ENCODE data around the gene PXK. TPM values are rescaled to one million over a fixed set of nuclear protein-coding genes. Genes with fewer than 3 reads are reported as not detected.

The PXK gene
- total and polyA plus RNA-seq, 4 donors = 6.8 to 32.6 (median 16.4) TPM

GRCh38 chr3:58359621-58360020 lies 26.9 kb downstream of the PXK start:
- ATAC-seq (ENCODE audit: low FRiP score) (no peak), DNase-seq (no peak)
- intact Hi-C loops (cut with DNase I) = no loop called here
- Histone ChIP-seq H3K4me1 (ENCODE audit: control insufficient read depth in 1 of 2, insufficient read depth in 2 of 2, low read length in 2 of 2) (no peaks in the 10 kb centered on the region), H3K36me3 (ENCODE audit: control insufficient read depth in 1 of 2, insufficient read depth in 2 of 2, low read length in 1 of 2) (no peaks in the 10 kb centered on the region), H3K9me3 (ENCODE audit: control insufficient read depth, low read length) (no peaks in the 10 kb centered on the region), H3K27me3 (ENCODE audit: control insufficient read depth in 1 of 2, insufficient read depth in 2 of 2, low read length in 1 of 2) (no peaks in the 10 kb centered on the region), H3K27ac (ENCODE audit: low read depth in 1 of 2, low read length in 2 of 2) (no peak overlapping the region), H3K4me3 (ENCODE audit: low read length in 2 of 2) (no peak overlapping the region)
- WGBS, 2 donors = 94 to 96% methylated on average over 4 of the region's 4 CpGs

GRCh38 chr3:58361866-58362265 lies 29.2 kb downstream of the PXK start:
- intact Hi-C loops (cut with DNase I) = no loop called here
- Histone ChIP-seq H3K4me1 (ENCODE audit: control insufficient read depth in 1 of 2, insufficient read depth in 2 of 2, low read length in 2 of 2) (no peaks in the 10 kb centered on the region), H3K9me3 (ENCODE audit: control insufficient read depth, low read length) (no peaks in the 10 kb centered on the region), H3K4me3 (ENCODE audit: low read length in 2 of 2) (no peak overlapping the region), H3K27ac (ENCODE audit: low read depth in 1 of 2, low read length in 2 of 2) (no peak overlapping the region), H3K27me3 (ENCODE audit: control insufficient read depth in 1 of 2, insufficient read depth in 2 of 2, low read length in 1 of 2) (no peaks in the 10 kb centered on the region), H3K36me3 (ENCODE audit: control insufficient read depth in 1 of 2, insufficient read depth in 2 of 2, low read length in 1 of 2) (no peaks in the 10 kb centered on the region)
- DNase-seq (no peak), ATAC-seq (ENCODE audit: low FRiP score) (no peak)

- DNase-seq (no peak), ATAC-seq (ENCODE audit: low FRiP score) (no peak)
- WGBS, 2 donors = 93 to 95% methylated on average over 1 of the region's 1 CpG
- Histone ChIP-seq H3K27me3 (ENCODE audit: control insufficient read depth in 1 of 2, insufficient read depth in 2 of 2, low read length in 1 of 2) (no peaks in the 10 kb centered on the region), H3K4me3 (ENCODE audit: low read length in 2 of 2) (no peak overlapping the region), H3K9me3 (ENCODE audit: control insufficient read depth, low read length) (no peaks in the 10 kb centered on the region), H3K36me3 (ENCODE audit: control insufficient read depth in 1 of 2, insufficient read depth in 2 of 2, low read length in 1 of 2) (no peaks in the 10 kb centered on the region), H3K4me1 (ENCODE audit: control insufficient read depth in 1 of 2, insufficient read depth in 2 of 2, low read length in 2 of 2) (no peaks in the 10 kb centered on the region), H3K27ac (ENCODE audit: low read depth in 1 of 2, low read length in 2 of 2) (no peak overlapping the region)
- intact Hi-C loops (cut with DNase I) = no loop called here
Observed at GRCh38 chr3:58366699-58367098, 34.0 kb downstream of the PXK start.

- intact Hi-C loops (cut with DNase I) = no loop called here
- WGBS, 2 donors = 80 to 93% methylated on average over 1 of the region's 1 CpG
- no peak for ATAC-seq (ENCODE audit: low FRiP score)
- Histone ChIP-seq H3K4me1 (ENCODE audit: control insufficient read depth in 1 of 2, insufficient read depth in 2 of 2, low read length in 2 of 2) (no peaks in the 10 kb centered on the region), H3K36me3 (ENCODE audit: control insufficient read depth in 1 of 2, insufficient read depth in 2 of 2, low read length in 1 of 2) (no peaks in the 10 kb centered on the region), H3K9me3 (ENCODE audit: control insufficient read depth, low read length) (no peaks in the 10 kb centered on the region), H3K27ac (ENCODE audit: low read depth in 1 of 2, low read length in 2 of 2) (no peak overlapping the region), H3K4me3 (ENCODE audit: low read length in 2 of 2) (no peak overlapping the region), H3K27me3 (ENCODE audit: control insufficient read depth in 1 of 2, insufficient read depth in 2 of 2, low read length in 1 of 2) (no peaks in the 10 kb centered on the region)
- no peak for DNase-seq
Observed at GRCh38 chr3:58369038-58369437, 36.3 kb downstream of the PXK start.

GRCh38 chr3:58369876-58370275 lies 37.2 kb downstream of the PXK start:
- 96 to 98% methylated on average over 3 of the region's 3 CpGs for WGBS, 2 donors

GRCh38 chr3:58370407-58370806 lies 37.7 kb downstream of the PXK start:
- intact Hi-C loops (cut with DNase I) = no loop called here
- no peaks in the 10 kb centered on the region for H3K9me3 ChIP-seq (ENCODE audit: control insufficient read depth, low read length)
- 94 to 96% methylated on average over 10 of the region's 10 CpGs for WGBS, 2 donors
- no peak overlapping the region for H3K4me3 ChIP-seq (ENCODE audit: low read length in 2 of 2)
- DNase-seq (no peak), ATAC-seq (ENCODE audit: low FRiP score) (no peak)
- H3K4me1 ChIP-seq (ENCODE audit: control insufficient read depth in 1 of 2, insufficient read depth in 2 of 2, low read length in 2 of 2) = no peaks in the 10 kb centered on the region
- no peaks in the 10 kb centered on the region for H3K27me3 ChIP-seq (ENCODE audit: control insufficient read depth in 1 of 2, insufficient read depth in 2 of 2, low read length in 1 of 2)
- H3K27ac ChIP-seq (ENCODE audit: low read depth in 1 of 2, low read length in 2 of 2) = no peak overlapping the region
- H3K36me3 ChIP-seq (ENCODE audit: control insufficient read depth in 1 of 2, insufficient read depth in 2 of 2, low read length in 1 of 2) = no peaks in the 10 kb centered on the region

More at GRCh38 chr3:58369876-58370275, 37.2 kb downstream of the PXK start:
- no peak overlapping the region for H3K27ac ChIP-seq (ENCODE audit: low read depth in 1 of 2, low read length in 2 of 2)
- H3K27me3 ChIP-seq (ENCODE audit: control insufficient read depth in 1 of 2, insufficient read depth in 2 of 2, low read length in 1 of 2) = no peaks in the 10 kb centered on the region
- DNase-seq = no peak
- H3K36me3 ChIP-seq (ENCODE audit: control insufficient read depth in 1 of 2, insufficient read depth in 2 of 2, low read length in 1 of 2) = no peaks in the 10 kb centered on the region
- no peak overlapping the region for H3K4me3 ChIP-seq (ENCODE audit: low read length in 2 of 2)
- no peaks in the 10 kb centered on the region for H3K9me3 ChIP-seq (ENCODE audit: control insufficient read depth, low read length)
- no peak for ATAC-seq (ENCODE audit: low FRiP score)
- intact Hi-C loops (cut with DNase I) = no loop called here
- H3K4me1 ChIP-seq (ENCODE audit: control insufficient read depth in 1 of 2, insufficient read depth in 2 of 2, low read length in 2 of 2) = no peaks in the 10 kb centered on the region

- ATAC-seq (ENCODE audit: low FRiP score) (no peak), DNase-seq (no peak)
- no peaks in the 10 kb centered on the region for H3K36me3 ChIP-seq (ENCODE audit: control insufficient read depth in 1 of 2, insufficient read depth in 2 of 2, low read length in 1 of 2)
- no peak overlapping the region for H3K27ac ChIP-seq (ENCODE audit: low read depth in 1 of 2, low read length in 2 of 2)
- intact Hi-C loops (cut with DNase I) = no loop called here
- H3K27me3 ChIP-seq (ENCODE audit: control insufficient read depth in 1 of 2, insufficient read depth in 2 of 2, low read length in 1 of 2) = no peaks in the 10 kb centered on the region
- no peaks in the 10 kb centered on the region for H3K4me1 ChIP-seq (ENCODE audit: control insufficient read depth in 1 of 2, insufficient read depth in 2 of 2, low read length in 2 of 2)
- H3K4me3 ChIP-seq (ENCODE audit: low read length in 2 of 2) = no peak overlapping the region
- H3K9me3 ChIP-seq (ENCODE audit: control insufficient read depth, low read length) = no peaks in the 10 kb centered on the region
Observed at GRCh38 chr3:58371754-58372153, 39.1 kb downstream of the PXK start.

GRCh38 chr3:58375254-58375653 lies 42.6 kb downstream of the PXK start:
- Histone ChIP-seq H3K36me3 (ENCODE audit: control insufficient read depth in 1 of 2, insufficient read depth in 2 of 2, low read length in 1 of 2) (no peaks in the 10 kb centered on the region), H3K4me3 (ENCODE audit: low read length in 2 of 2) (no peak overlapping the region), H3K9me3 (ENCODE audit: control insufficient read depth, low read length) (no peaks in the 10 kb centered on the region), H3K27me3 (ENCODE audit: control insufficient read depth in 1 of 2, insufficient read depth in 2 of 2, low read length in 1 of 2) (no peaks in the 10 kb centered on the region), H3K27ac (ENCODE audit: low read depth in 1 of 2, low read length in 2 of 2) (no peak overlapping the region), H3K4me1 (ENCODE audit: control insufficient read depth in 1 of 2, insufficient read depth in 2 of 2, low read length in 2 of 2) (no peaks in the 10 kb centered on the region)
- DNase-seq (no peak), ATAC-seq (ENCODE audit: low FRiP score) (no peak)
- intact Hi-C loops (cut with DNase I) = no loop called here
- WGBS, 2 donors = 72 to 77% methylated on average over 5 of the region's 5 CpGs

GRCh38 chr3:58377168-58377567 lies 44.5 kb downstream of the PXK start:
- WGBS, 2 donors = 96% methylated on average over 5 of the region's 5 CpGs

More at GRCh38 chr3:58377168-58377567, 44.5 kb downstream of the PXK start:
- Histone ChIP-seq H3K27ac (ENCODE audit: low read depth in 1 of 2, low read length in 2 of 2) (no peak overlapping the region), H3K4me1 (ENCODE audit: control insufficient read depth in 1 of 2, insufficient read depth in 2 of 2, low read length in 2 of 2) (no peaks in the 10 kb centered on the region), H3K27me3 (ENCODE audit: control insufficient read depth in 1 of 2, insufficient read depth in 2 of 2, low read length in 1 of 2) (no peaks in the 10 kb centered on the region), H3K4me3 (ENCODE audit: low read length in 2 of 2) (no peak overlapping the region), H3K36me3 (ENCODE audit: control insufficient read depth in 1 of 2, insufficient read depth in 2 of 2, low read length in 1 of 2) (no peaks in the 10 kb centered on the region), H3K9me3 (ENCODE audit: control insufficient read depth, low read length) (no peaks in the 10 kb centered on the region)
- intact Hi-C loops (cut with DNase I) = no loop called here
- DNase-seq (no peak), ATAC-seq (ENCODE audit: low FRiP score) (no peak)
